Gastroesophageal sphincter (tissue), 4 donors: ENCODE data around the gene CCL4. TPM values are rescaled to one million over a fixed set of nuclear protein-coding genes. Genes with fewer than 3 reads are reported as not detected.
"Not testable (repeated sequence)": the region's sequence is repeated elsewhere in the genome, so short reads cannot be mapped to it uniquely, and the experiment has no call there.

ENCODE experiments used
- ATAC-seq: fragments of 150-250 bp; one replicate; pipeline ENCODE4 v1.9.1; 2016; ENCODE audit warnings: mild to moderate bottlenecking, moderate library complexity
- H3K27ac ChIP-seq, 4 donors: fragments of 200-600 bp; sonication (generic) in 3 of 4; 1 replicate in 3 of 4; 2 replicates in 1 of 4; pipeline ENCODE4 v1.5.1; 2016 to 2019
- H3K27me3 ChIP-seq: fragments of 200-600 bp; sonication (generic); one replicate; pipeline ENCODE4 v1.5.1; 2019
- H3K36me3 ChIP-seq, 2 donors: fragments of 200-600 bp; sonication (generic); one replicate each; pipeline ENCODE4 v1.5.1; 2019; ENCODE audit warnings: control low read depth in 1 of 2
- H3K4me1 ChIP-seq, 3 donors: fragments of 200-600 bp; sonication (generic); 1 replicate in 2 of 3; 2 replicates in 1 of 3; pipeline ENCODE4 v1.5.1; 2016 to 2019; ENCODE audit warnings: control low read depth in 2 of 3
- H3K4me3 ChIP-seq, 2 donors: fragments of 200-600 bp; sonication (generic); one replicate each; pipeline ENCODE4 v1.5.1; 2019; ENCODE audit warnings: mild to moderate bottlenecking in 1 of 2, moderate library complexity in 1 of 2
- H3K9me3 ChIP-seq, 3 donors: fragments of 200-600 bp; sonication (generic); one replicate each; pipeline ENCODE4 v1.5.1; 2017 to 2019; ENCODE audit warnings: control low read depth in 2 of 3
- CTCF ChIP-seq, 4 experiments: fragments of 200-600 bp in 2 of 4; fragments of 450-650 bp in 2 of 4; sonication (generic) in 1 of 4; IDR thresholded peaks; one replicate each; pipeline ENCODE4 v1.5.1; 2017 to 2019; ENCODE audit warnings: antibody characterized with exemption in 4 of 4, mild to moderate bottlenecking in 2 of 4, moderate library complexity in 2 of 4
- EP300 ChIP-seq: sonication (generic); formaldehyde crosslinking; IDR thresholded peaks from one replicate; pipeline ENCODE4 v1.6.1; 2017; ENCODE audit warnings: antibody characterized with exemption, mild to moderate bottlenecking
- POLR2A ChIP-seq, 2 donors: fragments of 450-650 bp; IDR thresholded peaks; one replicate each; pipeline ENCODE4 v1.6.1; 2017; ENCODE audit warnings: antibody characterized with exemption in 2 of 2, mild to moderate bottlenecking in 2 of 2, moderate library complexity in 1 of 2
- POLR2AphosphoS5 ChIP-seq: sonication (generic); formaldehyde crosslinking; IDR thresholded peaks from one replicate; pipeline ENCODE4 v1.6.1; 2017; ENCODE audit warnings: antibody characterized with exemption
- WGBS, 2 donors: methylation state at CpG; one replicate each; pipeline ENCODE4 v1.1.5; 2018; ENCODE audit warnings: low coverage in 1 of 2; 5-methylcytosine and 5-hydroxymethylcytosine counted together
- total RNA-seq, 4 donors: library from RNA; depleted of rRNA; stranded (reverse); fragments of >200 nt; gene quantifications; one replicate each; pipeline ENCODE4 v1.1.0, GENCODE V29; 2016

The CCL4 gene
- total RNA-seq, result 1 to 10 TPM in 2 of 4 donors, not detected in 2; 1.4 to 4.7 TPM

- H3K4me1 ChIP-seq, H3K27me3 ChIP-seq, H3K36me3 ChIP-seq, H3K27ac ChIP-seq, H3K4me3 ChIP-seq, H3K9me3 ChIP-seq: not testable (repeated sequence)
- WGBS, 2 donors, result 20 to 31% methylated on average over 1 to 2 of the region's 6 CpGs
- ATAC-seq, result peak; percentile 57
Observed at GRCh38 chr17:36103401-36103975, at the start of gene CCL4. TSS of gene CCL4 (plus strand) at chr17:36103827. CDS start at chr17:36103906, 79 bp downstream.

GRCh38 chr17:36055171-36055570 lies 48.5 kb upstream of the CCL4 start:
- TF ChIP-seq EP300 (no peak), CTCF (IDR thresholded peaks at IDR 0.05) (no peak), POLR2A (IDR thresholded peaks at IDR 0.05) (no peak), POLR2AphosphoS5 (no peak)
- no peak for ATAC-seq
- Histone ChIP-seq H3K4me1 (no peaks in the 10 kb centered on the region), H3K27ac (no peak overlapping the region), H3K27me3 (no peaks in the 10 kb centered on the region), H3K36me3 (no peaks in the 10 kb centered on the region), H3K4me3 (no peak overlapping the region), H3K9me3 (peaks cover 0 to 13% (median 0%) of the 10 kb centered on the region in 3 donors)
- WGBS, 2 donors, result 63 to 75% methylated on average over 2 of the region's 2 CpGs

- no peak for ATAC-seq
- Histone ChIP-seq H3K27me3 (no peaks in the 10 kb centered on the region), H3K9me3 (peaks cover 0 to 9% (median 0%) of the 10 kb centered on the region in 3 donors), H3K4me1 (no peaks in the 10 kb centered on the region), H3K36me3 (no peaks in the 10 kb centered on the region), H3K4me3 (no peak overlapping the region), H3K27ac (no peak overlapping the region)
- TF ChIP-seq POLR2AphosphoS5 (no peak), CTCF (IDR thresholded peaks at IDR 0.05) (no peak)
- WGBS, 2 donors, result 81 to 83% methylated on average over 4 of the region's 4 CpGs
Observed at GRCh38 chr17:36055921-36056520, 47.6 kb upstream of the CCL4 start.

- Histone ChIP-seq H3K4me1 (no peaks in the 10 kb centered on the region), H3K27me3 (no peaks in the 10 kb centered on the region), H3K9me3 (no peaks in the 10 kb centered on the region), H3K36me3 (no peaks in the 10 kb centered on the region), H3K27ac (no peak overlapping the region), H3K4me3 (no peak overlapping the region)
- no peak for ATAC-seq
- no peak for TF ChIP-seq EP300
- TF ChIP-seq POLR2AphosphoS5, result no peak
- no peak for TF ChIP-seq POLR2A (IDR thresholded peaks at IDR 0.05)
- TF ChIP-seq CTCF (IDR thresholded peaks at IDR 0.05), result no peak
Observed at GRCh38 chr17:36057911-36058310, 45.7 kb upstream of the CCL4 start.

- no peak for ATAC-seq
- no peaks in the 10 kb centered on the region for H3K9me3 ChIP-seq
- TF ChIP-seq POLR2AphosphoS5, result no peak
- TF ChIP-seq EP300, result no peak
- no peak for TF ChIP-seq CTCF (IDR thresholded peaks at IDR 0.05)
- TF ChIP-seq POLR2A (IDR thresholded peaks at IDR 0.05), result no peak
- no peaks in the 10 kb centered on the region for H3K4me1 ChIP-seq
- 69 to 82% methylated on average over 6 of the region's 7 CpGs for whole genome bisulfite sequencing, 2 donors
- no peaks in the 10 kb centered on the region for H3K36me3 ChIP-seq
- H3K27me3 ChIP-seq, result no peaks in the 10 kb centered on the region
- no peak overlapping the region for H3K4me3 ChIP-seq
- no peak overlapping the region for H3K27ac ChIP-seq
Observed at GRCh38 chr17:36059406-36059805, 44.2 kb upstream of the CCL4 start.
